Fibroblast of upper back skin (primary cell): Measurements from ENCODE around the gene POLE3.
"Not testable (repeated sequence)": the region's sequence is repeated elsewhere in the genome, so short reads cannot be mapped to it uniquely, and the experiment has no call there.

Experiments
- DNase-seq: peaks from one replicate; pipeline ENCODE4 v3.0.0-alpha.2; 2013

Gene POLE3

DNA sequence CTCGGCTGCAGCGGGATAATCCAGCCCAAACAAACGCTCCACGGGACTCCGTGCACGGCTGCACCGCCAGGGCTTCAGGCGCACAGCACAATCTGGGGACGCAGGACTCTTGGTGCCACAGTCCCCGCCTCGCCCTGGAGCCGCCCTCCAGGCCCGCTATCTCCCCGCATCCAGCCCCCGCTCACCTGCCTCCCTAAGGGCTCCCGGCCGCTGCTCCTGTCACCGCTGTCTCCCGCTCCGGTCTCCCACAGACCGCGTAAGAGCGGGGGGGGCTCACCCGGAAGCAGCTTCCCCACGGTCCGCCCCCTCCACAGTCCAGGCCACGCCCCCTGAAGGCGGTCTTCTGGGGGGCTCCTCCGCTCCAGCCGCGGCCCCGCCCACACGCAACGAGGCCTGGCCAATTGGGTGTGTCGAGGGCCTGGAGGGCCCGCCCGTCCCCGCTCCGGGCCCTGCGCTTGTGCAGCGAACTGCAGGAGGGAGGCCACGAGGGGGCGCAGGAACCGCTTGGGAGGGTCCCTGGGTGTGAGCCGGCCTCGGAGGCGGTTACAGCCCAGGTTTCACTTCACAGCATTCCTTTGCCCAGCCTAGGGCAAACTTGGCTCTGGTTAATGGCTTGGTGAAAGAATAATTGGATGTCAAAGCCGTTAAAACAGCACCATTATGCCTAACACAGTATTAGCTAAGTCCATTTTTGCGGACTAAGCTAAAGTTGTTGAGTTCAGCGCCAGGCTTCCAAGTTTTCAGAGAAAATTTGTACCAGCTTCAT lies 9.3 kb downstream of the POLE3 start, which contains the start of gene ALAD:
Gene ALAD, minus strand, starts transcription at position 258 of the 766 bp plus-strand sequence. CDS start 7,725 bp downstream, outside the sequence.
- peak; percentile 98 for DNase-seq

DNA sequence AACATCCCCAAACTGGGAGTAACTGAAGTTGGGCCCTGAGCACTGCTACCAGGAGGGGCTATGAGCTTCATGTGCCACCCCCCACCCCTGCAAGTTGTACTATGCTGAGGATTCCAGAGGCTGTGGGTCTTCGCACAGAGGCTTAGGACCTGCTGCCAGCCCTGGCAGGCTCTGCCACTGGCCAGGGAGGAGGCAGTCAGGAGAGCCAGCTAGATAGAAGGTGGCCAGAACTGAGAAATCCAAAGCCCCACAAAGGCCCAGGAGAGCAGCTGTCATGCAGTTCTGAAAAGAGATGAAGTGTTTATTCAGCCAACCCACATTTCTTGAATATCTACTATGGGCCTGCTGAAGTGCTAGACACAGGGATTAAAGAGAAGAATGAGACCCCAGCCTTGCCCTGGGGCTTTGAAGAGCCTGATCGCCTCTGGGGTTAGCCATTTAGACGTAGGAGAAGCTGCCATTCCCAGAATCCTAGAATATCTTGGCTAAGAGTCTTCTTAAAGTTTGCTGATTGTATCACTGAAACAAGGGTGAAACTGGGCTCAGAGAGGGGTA lies 10.8 kb downstream of the POLE3 start:
- DNase-seq = no peak

DNA sequence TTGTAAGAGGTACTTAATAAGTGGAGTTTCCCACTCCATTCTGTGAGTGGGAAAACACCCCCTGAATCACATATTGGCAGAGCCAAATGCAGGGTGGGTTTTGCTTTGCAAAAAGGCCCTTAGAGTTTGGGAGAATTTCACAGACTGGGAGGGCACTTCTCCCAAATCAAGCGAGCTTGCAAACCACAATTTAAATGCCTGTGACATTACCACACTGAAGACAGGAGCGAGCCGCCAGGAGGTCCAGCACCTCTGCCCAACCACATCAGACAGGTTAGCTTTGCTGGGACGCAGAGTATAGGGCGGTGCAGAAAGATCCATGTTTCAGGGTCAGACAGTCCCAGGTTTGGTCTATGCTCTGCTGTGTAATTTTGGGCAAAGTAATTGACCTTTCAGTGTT lies 11.7 kb downstream of the POLE3 start:
- DNase-seq = no peak

- no peak for DNase-seq
Observed at GRCh38 chr9:113397203-113397631, 13.3 kb downstream of the POLE3 start.

- DNase-seq = no peak
Observed at GRCh38 chr9:113395000-113395861, 15.2 kb downstream of the POLE3 start.

- no peak for DNase-seq
Observed at GRCh38 chr9:113393281-113393680, 17.2 kb downstream of the POLE3 start.

DNA sequence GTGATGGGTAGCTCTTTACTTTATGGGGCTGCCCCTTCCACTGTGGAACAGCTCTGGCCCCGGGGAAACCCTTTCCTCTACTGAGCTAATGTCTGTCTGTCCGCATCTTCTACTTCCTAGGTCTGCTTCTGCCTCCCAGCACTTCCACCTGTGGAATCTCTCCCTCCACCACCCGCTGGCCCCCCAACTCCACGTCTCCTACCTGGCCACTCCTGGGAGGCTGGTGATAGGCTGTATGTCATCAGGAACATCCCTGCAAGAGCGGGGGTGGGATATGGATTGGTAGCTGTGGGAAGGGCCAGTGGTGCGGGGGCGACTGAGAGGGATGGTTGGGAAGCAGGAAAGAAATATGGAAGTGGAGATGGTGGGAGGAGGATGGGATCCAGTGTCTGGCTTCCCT lies 18.6 kb downstream of the POLE3 start:
- DNase-seq = no peak

- DNase-seq = no peak
Observed at GRCh38 chr9:113390192-113390960, 20.1 kb downstream of the POLE3 start.

DNA sequence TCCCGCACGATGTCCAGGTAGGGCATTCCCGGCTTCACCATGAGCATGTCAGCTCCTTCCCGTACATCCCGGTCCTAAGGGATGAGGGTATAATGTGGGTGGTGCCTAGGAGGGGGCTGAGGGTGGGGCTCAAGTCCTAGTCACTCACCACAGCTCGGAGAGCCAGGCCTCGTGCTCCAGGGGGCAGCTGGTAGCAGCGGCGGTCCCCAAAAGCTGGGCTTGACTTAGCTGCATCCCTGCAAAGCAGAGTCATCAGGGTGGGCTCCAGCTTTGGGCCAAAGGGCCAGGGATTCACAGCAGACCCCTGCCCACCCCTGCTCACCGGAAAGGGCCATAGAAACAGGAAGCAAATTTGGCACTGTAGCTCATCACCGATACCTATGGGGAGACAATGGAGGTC lies 21.0 kb downstream of the POLE3 start:
- DNase-seq = no peak

- DNase-seq = no peak
Observed at GRCh38 chr9:113388833-113389232, 21.6 kb downstream of the POLE3 start.

DNA sequence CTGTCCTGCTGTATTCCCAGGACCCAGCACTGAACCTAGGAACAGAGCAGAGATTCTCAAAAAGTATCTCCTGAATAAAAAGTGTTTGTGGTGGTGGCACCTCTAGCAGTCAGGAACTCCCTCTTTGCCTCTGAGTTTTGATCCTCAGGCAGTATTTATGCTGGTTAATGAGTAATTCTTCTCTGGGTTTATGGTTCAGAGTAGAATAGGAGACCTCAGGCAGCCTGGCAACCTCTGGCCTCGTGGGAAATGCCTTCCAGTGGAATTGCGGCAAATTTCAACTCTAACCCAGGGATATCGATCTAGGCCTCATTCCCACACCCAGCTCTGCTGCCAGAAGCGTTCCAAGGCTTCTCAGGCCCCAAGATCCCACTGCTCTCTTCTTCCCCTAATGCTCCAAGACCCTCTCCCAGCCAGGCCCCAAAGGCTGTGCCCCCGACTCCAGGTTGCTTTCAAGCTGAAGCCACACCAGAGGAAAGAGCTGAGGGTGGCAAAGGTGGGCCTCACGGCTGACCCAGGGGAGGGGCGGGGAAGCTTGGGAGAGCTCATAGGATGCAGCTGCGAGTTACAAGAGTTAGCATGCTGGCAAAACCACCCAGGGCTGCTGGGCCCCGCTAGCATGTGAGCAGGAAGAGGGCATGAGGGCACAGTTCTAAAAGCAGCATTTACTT lies 22.8 kb downstream of the POLE3 start:
- no peak for DNase-seq

DNA sequence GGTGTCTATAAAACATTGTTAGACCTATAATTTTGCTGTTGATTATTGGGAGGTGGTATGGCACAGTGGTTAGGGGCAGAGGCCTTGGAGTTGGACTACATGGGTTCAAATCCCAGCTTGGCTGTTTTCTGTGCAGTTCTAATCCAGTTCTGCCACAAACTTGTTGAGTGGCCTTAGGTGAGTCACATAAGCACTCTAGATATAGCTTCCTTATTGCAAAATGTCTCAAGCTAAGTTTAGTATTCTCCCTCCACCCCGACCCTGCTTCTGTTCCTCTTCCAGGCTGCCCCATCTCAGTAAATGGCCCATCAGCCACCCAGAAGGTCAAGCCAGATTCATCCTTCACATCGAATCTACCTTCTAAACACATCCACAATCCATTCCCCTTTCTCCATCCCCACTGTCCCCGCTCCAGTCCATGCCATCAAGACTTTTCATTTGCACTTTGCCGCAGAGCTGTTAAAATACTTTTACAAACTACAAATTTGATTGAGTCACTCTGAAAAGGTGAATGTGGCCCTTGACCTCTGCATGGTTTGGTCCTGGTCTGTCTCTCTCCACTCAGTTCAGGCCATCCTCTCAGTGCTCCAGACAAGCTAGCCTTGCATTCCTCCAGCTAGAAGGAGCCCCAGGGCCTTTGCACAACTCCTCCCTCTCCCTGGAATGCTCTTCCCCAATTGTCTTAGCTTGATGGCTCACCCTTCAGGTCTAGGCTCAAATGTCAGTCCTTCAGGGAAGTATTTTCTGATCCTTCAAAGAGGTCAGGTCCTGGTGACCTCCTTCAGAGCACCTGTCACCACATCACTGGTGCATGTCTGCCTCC lies 23.7 kb downstream of the POLE3 start:
- no peak for DNase-seq

DNA sequence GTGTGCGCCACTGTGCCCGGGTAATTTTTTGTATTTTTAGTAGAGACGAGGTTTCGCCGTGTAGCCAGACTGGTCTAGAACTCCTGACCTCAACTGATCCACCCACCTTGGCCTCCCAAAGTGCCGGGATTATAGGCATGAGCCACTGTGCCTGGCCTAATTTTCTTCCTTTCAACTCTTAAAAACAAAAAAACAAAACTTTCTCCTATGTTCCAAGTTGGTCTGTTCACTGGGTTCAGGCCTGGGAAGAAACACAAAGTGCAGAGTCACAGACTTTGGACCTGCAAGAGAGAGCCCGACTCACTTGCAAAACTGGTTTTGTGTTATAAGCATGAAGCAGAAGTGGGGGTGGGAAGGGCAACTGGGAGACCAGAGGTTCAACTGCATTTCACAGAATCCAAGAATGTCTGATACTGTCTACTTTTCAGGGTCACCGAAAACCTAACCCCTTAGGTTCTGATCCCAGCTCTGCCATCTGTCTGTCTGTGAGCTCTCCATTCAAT lies 28.5 kb downstream of the POLE3 start:
- DNase-seq = no peak

DNA sequence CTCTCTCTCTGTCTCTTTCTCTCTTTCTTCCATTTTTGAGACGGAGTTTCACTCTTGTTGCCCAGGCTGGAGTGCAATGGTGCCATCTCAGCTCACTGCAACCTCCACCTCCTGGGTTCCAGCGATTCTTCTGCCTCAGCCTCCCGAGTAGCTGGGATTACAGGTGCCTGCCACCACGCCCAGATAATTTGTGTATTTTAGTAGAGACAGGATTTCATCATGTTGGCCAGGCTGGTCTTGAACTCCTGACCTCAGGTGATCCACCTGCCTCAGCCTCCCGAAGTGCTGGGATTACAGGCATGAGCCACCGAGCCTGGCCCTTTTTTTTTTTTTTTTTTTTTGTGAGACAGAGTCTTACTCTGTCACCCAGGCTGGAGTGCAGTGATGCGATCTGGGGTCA lies 29.0 kb downstream of the POLE3 start:
- DNase-seq = not testable (repeated sequence)

DNA sequence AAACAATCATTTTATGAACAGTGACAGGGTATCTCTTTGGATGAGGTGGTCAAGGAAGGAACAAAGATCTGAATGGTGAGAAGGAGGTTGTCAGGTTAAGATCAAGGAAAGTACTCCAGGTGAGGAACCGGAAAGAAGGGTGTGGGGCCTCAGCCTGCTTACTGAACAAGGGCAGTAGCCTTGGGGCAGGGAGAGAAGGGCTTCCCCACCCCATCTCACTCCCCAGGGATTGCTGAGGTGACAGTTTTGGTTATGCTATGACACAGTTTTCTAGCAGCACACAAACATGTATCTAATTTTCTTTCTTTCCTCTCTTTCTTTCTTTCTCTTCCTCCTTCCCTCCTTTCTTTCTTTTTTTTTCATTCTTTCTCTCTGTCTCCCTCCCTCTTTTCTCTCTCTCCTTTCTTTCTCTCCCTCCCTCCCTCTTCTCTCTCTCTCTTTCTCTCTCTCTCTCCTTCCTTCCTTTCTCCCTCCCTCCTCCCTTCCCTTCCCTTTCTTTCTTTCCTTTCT lies 29.6 kb downstream of the POLE3 start:
- no peak for DNase-seq

GRCh38 chr9:113379829-113380210 lies 30.7 kb downstream of the POLE3 start:
- DNase-seq = not testable (repeated sequence)

DNA sequence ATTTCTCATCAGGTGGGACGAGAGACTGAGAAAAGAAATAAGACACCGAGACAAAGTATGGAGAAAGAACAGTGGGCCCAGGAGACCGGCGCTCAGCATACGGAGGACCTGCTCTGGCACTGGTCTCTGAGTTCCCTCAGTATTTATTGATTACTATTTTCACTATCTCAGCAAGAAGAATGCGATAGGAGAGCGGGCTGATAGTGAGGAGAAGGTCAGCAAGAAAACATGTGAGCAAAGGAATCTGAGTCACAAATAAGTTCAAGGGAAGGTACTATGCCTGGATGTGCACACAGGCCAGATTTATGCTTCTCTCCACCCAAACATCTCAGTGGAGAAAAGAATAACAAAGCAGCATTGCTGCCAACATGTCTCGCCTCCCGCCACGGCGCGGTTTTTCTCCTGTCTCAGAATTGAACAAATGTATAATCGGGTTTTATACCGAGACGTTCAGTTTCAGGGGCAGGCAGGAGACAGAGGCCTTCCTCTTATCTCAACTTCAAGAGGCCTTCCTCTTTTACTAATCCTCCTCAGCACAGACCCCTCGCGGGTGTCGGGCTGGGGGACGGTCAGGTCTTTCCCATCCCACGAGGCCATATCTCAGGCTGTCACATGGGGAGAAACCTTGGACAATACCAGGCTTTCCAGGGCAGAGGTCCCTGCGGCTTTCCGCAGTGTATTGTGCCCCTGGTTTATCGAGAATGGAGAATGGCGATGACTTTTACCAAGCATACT lies 31.2 kb downstream of the POLE3 start:
- DNase-seq = not testable (repeated sequence)

- peak; percentile 66 for DNase-seq
Observed at GRCh38 chr9:113376634-113377567, 33.6 kb downstream of the POLE3 start, which contains the start of gene HDHD3. Gene HDHD3 (minus strand): TSS chr9:113376986. CDS start chr9:113374354, 2,632 bp downstream.
